GM18526 (cell line): ENCODE measurements around the gene POLR2B.

Experiments
- POLR2A ChIP-seq: IDR thresholded peaks from 3 replicates; pipeline ENCODE4 v1.6.1; 2011; ENCODE audit not compliant: insufficient read length; ENCODE audit errors: extremely low read depth

POLR2B gene

GRCh38 chr4:56976837-56977320 lies 1.8 kb upstream of the POLR2B start:
- TF ChIP-seq POLR2A, result no peak

GRCh38 chr4:56977321-56978012 lies 1.2 kb upstream of the POLR2B start, which contains the start of gene NOA1:
Gene NOA1, minus strand, starts transcription at chr4:56977606. Its CDS starts 21 bp downstream, at chr4:56977585.
- TF ChIP-seq POLR2A, result peak; percentile 87

- no peak for TF ChIP-seq POLR2A
Measured at GRCh38 chr4:56979421-56980072, 851 bp downstream of the POLR2B start.

- no peak for TF ChIP-seq POLR2A
Measured at GRCh38 chr4:56981795-56982201, 3.1 kb downstream of the POLR2B start.

- no peak for TF ChIP-seq POLR2A
Measured at GRCh38 chr4:56986192-56986591, 7.5 kb downstream of the POLR2B start.

- no peak for TF ChIP-seq POLR2A
Measured at GRCh38 chr4:56986952-56987351, 8.3 kb downstream of the POLR2B start.

GRCh38 chr4:56990109-56990905 lies 11.6 kb downstream of the POLR2B start:
- no peak for TF ChIP-seq POLR2A

- TF ChIP-seq POLR2A, result no peak
Measured at GRCh38 chr4:56995525-56995924, 16.8 kb downstream of the POLR2B start.

GRCh38 chr4:56999751-57000150 lies 21.1 kb downstream of the POLR2B start:
- TF ChIP-seq POLR2A, result no peak

GRCh38 chr4:57013543-57014120 lies 34.9 kb downstream of the POLR2B start:
- TF ChIP-seq POLR2A, result no peak

- no peak for TF ChIP-seq POLR2A
Measured at GRCh38 chr4:57018980-57019379, 40.3 kb downstream of the POLR2B start.

- no peak for TF ChIP-seq POLR2A
Measured at GRCh38 chr4:57020467-57021101, 41.9 kb downstream of the POLR2B start.

GRCh38 chr4:57023104-57023503 lies 44.4 kb downstream of the POLR2B start:
- no peak for TF ChIP-seq POLR2A

- no peak for TF ChIP-seq POLR2A
Measured at GRCh38 chr4:57034520-57034919, 55.8 kb downstream of the POLR2B start.

GRCh38 chr4:57037982-57038604 lies 59.4 kb downstream of the POLR2B start:
- TF ChIP-seq POLR2A, result no peak

GRCh38 chr4:57039345-57039744 lies 60.6 kb downstream of the POLR2B start:
- no peak for TF ChIP-seq POLR2A
